Karpas-422 (cell line): Measurements from ENCODE around the gene AVPI1. TPM values are rescaled to one million over a fixed set of nuclear protein-coding genes. Genes with fewer than 3 reads are reported as not detected.
A peak's percentile ranks its signal among the peaks of the same experiment; 100 is the strongest.

Experiments used
- DNase-seq: peaks from one replicate; pipeline ENCODE4 v3.0.0-alpha.2; 2015
- H2AFZ ChIP-seq: fragments of 200-600 bp; sonication (generic); 2 replicates; pipeline ENCODE4 v1.6.1; 2014; ENCODE audit warnings: antibody characterized with exemption, low read length, mixed read lengths
- H3K27ac ChIP-seq: fragments of 200-600 bp; sonication (generic); 2 replicates; pipeline ENCODE4 v1.5.1; 2014; ENCODE audit warnings: mild to moderate bottlenecking, low read length, moderate library complexity
- H3K27me3 ChIP-seq: fragments of 200-600 bp; sonication (generic); 2 replicates; pipeline ENCODE4 v1.6.1; 2014; ENCODE audit warnings: low read length, mixed read lengths
- H3K36me3 ChIP-seq: fragments of 200-600 bp; sonication (generic); 2 replicates; pipeline ENCODE4 v1.6.1; 2014; ENCODE audit warnings: low read length, mixed read lengths; ENCODE audit not compliant: insufficient read depth
- H3K4me1 ChIP-seq: fragments of 200-600 bp; sonication (generic); 2 replicates; pipeline ENCODE4 v1.6.1; 2014; ENCODE audit warnings: mild to moderate bottlenecking, low read length, mixed read lengths
- H3K4me2 ChIP-seq: fragments of 200-600 bp; sonication (generic); 2 replicates; pipeline ENCODE4 v1.6.1; 2014; ENCODE audit warnings: low read length, low read depth, mild to moderate bottlenecking; ENCODE audit not compliant: poor library complexity, severe bottlenecking
- H3K4me3 ChIP-seq: fragments of 200-600 bp; sonication (generic); 2 replicates; pipeline ENCODE4 v1.5.1; 2014; ENCODE audit warnings: mild to moderate bottlenecking, antibody characterized with exemption, low read length, mixed read lengths
- H3K79me2 ChIP-seq: fragments of 200-600 bp; sonication (generic); 2 replicates; pipeline ENCODE4 v1.6.1; 2014; ENCODE audit warnings: mild to moderate bottlenecking, low read length, mixed read lengths
- H3K9ac ChIP-seq: fragments of 200-600 bp; sonication (generic); 2 replicates; pipeline ENCODE4 v1.6.0; 2014; ENCODE audit warnings: low read length
- H3K9me2 ChIP-seq: fragments of 200-600 bp; sonication (generic), shearing (Covaris generic); replicated peaks from 2 replicates; pipeline ENCODE4 v1.6.0; 2014; ENCODE audit warnings: mild to moderate bottlenecking, low read length, moderate library complexity; ENCODE audit not compliant: insufficient read depth
- H3K9me3 ChIP-seq: fragments of 300-700, 200-600 bp; sonication (generic); 2 replicates; pipeline ENCODE4 v1.6.1; 2014; ENCODE audit warnings: low read length, mixed read lengths
- H4K20me1 ChIP-seq: fragments of 200-600 bp; sonication (generic); 2 replicates; pipeline ENCODE4 v1.6.1; 2014; ENCODE audit warnings: mild to moderate bottlenecking, antibody characterized with exemption, low read length, low read depth; ENCODE audit not compliant: insufficient read depth
- total RNA-seq: library from RNA; depleted of rRNA; stranded (reverse); fragments of >200 nt; shearing (Covaris generic); gene quantifications from 2 replicates; pipeline ENCODE4 v1.2.3, GENCODE V29; 2014; ENCODE audit warnings: low replicate concordance

AVPI1 gene
- total RNA-seq, 1 experiment from 2014 or later, result not detected

DNA sequence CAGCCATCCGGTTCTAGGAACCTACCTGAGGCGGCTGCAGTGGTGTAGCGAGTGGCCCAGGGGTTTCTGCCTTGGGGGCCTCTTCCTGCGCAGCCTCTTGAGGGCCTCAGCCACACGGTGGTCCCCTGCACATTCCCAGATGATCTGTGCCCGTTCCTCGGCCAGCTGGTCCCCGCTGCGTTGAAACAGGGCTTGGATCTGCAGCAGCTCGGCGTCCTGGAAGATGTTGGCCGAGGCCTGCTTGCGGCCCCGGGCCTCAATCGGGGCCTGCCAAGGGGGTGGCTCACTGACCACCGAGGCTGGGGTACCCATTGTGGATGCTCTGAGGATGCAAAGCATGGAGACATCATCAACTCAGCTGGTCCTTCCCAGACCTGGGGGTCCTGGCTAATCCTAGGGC is 7.4 kb downstream of the AVPI1 start:
- DNase-seq, result no peak
- no peak overlapping the region for H3K4me2 ChIP-seq
- no peaks in the 10 kb centered on the region for H3K9me2 ChIP-seq
- H4K20me1 ChIP-seq, result no peaks in the 10 kb centered on the region
- H3K36me3 ChIP-seq, result no peaks in the 10 kb centered on the region
- peaks cover 7% of the 10 kb centered on the region for H3K4me1 ChIP-seq
- no peak overlapping the region for H3K4me3 ChIP-seq
- H3K27me3 ChIP-seq, result no peaks in the 10 kb centered on the region
- no peak overlapping the region for H2AFZ ChIP-seq
- H3K9me3 ChIP-seq, result no peaks in the 10 kb centered on the region
- H3K27ac ChIP-seq, result no peak overlapping the region
- no peak overlapping the region for H3K9ac ChIP-seq
- H3K79me2 ChIP-seq, result no peaks in the 10 kb centered on the region

DNA sequence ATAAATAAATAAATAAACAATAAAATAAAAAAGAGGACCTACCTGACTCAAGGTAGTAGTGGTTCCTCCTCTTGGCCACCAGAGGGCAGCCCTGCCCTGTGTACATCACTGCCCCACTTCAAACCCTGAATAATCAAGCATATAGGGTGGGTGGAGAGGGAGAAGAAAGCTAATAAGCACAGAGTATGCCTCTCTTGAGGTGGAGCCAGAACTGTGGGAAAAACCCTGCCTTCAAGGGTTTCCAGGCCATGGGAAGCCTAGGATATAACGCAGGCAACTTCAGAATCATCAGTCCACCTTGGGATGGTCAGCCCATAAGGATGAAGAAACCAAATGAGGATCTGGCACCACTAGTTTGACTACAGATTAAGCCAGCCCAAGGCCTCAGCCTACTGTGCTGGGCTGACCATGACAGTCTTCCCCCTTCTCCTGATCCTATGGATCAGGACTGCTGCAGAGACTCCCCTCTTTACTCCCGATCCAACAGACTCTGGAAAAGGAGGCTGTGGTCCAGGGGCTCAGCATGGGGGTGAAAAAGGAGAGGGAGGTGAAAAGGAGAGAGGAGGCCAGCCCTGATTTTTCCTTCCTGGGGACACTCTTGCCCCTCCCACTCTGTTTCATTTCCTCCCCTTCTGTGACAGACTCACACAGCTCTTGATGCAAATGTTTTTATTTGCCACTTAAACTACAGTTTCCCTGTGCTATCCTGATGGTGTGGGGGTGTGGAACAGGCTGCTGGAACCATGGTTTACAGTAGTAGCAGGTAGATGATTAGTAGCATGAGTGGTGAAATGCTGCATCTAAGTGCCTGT is 10.1 kb downstream of the AVPI1 start:
- H4K20me1 ChIP-seq, result no peaks in the 10 kb centered on the region
- H3K79me2 ChIP-seq, result no peaks in the 10 kb centered on the region
- H3K4me2 ChIP-seq, result no peak overlapping the region
- no peak overlapping the region for H2AFZ ChIP-seq
- no peaks in the 10 kb centered on the region for H3K9me2 ChIP-seq
- peaks cover 7% of the 10 kb centered on the region for H3K4me1 ChIP-seq
- no peak overlapping the region for H3K9ac ChIP-seq
- H3K36me3 ChIP-seq, result no peaks in the 10 kb centered on the region
- no peaks in the 10 kb centered on the region for H3K27me3 ChIP-seq
- no peaks in the 10 kb centered on the region for H3K9me3 ChIP-seq
- no peak overlapping the region for H3K4me3 ChIP-seq
- peak; percentile 64 for DNase-seq
- no peak overlapping the region for H3K27ac ChIP-seq

DNA sequence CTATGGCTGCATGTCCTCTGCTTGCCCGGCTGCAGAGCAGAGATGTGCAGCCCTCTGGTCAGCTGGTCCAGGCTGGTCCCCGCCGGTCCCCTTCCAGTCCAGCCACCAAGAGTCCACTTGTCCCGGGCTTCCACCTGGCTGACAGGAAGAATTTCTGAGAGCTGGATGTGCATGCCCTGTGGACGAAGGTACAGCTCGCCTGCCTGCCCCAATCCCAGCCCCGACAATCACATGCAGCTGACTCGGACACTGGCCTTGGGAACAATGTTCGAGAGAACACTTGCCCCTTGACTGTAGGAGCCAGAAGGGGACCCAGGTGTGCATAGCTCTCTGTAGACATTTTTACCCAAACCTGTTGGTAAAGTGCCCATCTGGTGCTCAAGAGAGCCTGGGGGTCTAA is 11.8 kb downstream of the AVPI1 start:
- H3K27me3 ChIP-seq, result no peaks in the 10 kb centered on the region
- peaks cover 7% of the 10 kb centered on the region for H3K4me1 ChIP-seq
- H3K27ac ChIP-seq, result no peak overlapping the region
- DNase-seq, result no peak
- H3K4me2 ChIP-seq, result no peak overlapping the region
- no peaks in the 10 kb centered on the region for H3K9me2 ChIP-seq
- no peaks in the 10 kb centered on the region for H3K36me3 ChIP-seq
- H2AFZ ChIP-seq, result no peak overlapping the region
- H3K4me3 ChIP-seq, result no peak overlapping the region
- no peaks in the 10 kb centered on the region for H3K79me2 ChIP-seq
- no peak overlapping the region for H3K9ac ChIP-seq
- H3K9me3 ChIP-seq, result no peaks in the 10 kb centered on the region
- H4K20me1 ChIP-seq, result no peaks in the 10 kb centered on the region

DNA sequence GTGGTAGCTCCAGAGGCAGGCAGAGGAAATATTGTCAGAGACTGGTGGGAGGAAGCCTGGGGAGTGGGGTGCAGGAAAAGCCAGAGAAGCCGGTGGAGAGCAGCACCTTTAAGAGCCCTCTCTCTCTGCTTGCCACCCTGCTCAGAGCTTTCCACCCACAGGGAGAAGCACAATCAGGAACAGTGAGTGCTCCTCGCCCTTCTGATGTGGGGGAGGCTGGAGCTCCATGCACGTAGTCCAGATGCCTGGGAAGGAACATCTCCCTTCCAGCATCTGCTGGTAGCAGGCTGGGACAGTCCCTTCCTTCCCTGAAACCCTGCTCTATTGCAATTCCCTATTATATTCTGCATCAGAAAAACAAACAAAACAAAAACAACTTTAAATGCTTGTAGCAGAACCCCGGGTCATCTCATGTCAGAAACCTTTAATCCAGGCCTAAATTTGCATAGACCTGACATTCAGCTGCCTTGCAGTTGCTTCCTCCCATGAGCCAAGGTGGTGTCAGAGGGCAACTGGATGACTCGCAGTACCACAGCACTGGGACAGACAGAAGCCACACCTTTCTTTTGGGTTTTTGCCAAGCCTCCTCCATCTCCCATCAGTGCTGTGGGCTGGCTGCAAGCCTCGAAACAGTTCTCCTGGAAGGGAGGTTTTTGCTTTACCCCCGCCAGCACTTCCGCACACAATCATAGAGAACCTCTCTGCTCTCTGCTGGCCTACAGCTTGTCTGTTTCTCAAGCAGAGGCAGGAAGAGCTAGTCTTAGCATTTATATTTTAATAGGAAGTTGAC is 13.1 kb downstream of the AVPI1 start:
- Histone ChIP-seq H3K27me3 (no peaks in the 10 kb centered on the region), H3K9ac (no peak overlapping the region), H3K36me3 (no peaks in the 10 kb centered on the region), H3K4me2 (no peak overlapping the region), H3K4me1 (peaks cover 7% of the 10 kb centered on the region), H3K9me2 (no peaks in the 10 kb centered on the region), H3K79me2 (no peaks in the 10 kb centered on the region), H3K4me3 (no peak overlapping the region), H3K27ac (no peak overlapping the region), H4K20me1 (no peaks in the 10 kb centered on the region), H3K9me3 (no peaks in the 10 kb centered on the region), H2AFZ (no peak overlapping the region)
- no peak for DNase-seq

DNA sequence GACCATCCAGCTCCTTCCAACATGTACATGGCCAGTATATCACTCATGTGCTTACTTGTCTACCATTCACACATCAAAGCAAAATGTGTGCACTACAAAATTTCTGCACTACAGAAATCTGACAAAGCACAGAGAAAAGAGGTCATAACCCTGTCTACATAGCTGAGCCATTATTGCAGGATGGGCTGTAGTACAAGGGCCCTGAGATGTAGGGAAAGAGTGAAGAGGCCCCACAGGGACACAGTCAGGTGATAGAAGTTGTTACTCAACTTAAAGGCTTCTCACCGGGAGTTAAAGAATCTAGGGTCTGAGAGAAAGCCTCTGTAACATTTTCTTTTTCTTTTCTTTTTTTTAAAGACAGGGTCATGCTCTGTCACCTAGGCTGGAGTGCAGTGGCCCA is 17.5 kb downstream of the AVPI1 start:
- Histone ChIP-seq H3K4me1 (no peaks in the 10 kb centered on the region), H3K79me2 (no peaks in the 10 kb centered on the region), H3K4me3 (no peak overlapping the region), H3K9me3 (no peaks in the 10 kb centered on the region), H3K4me2 (no peak overlapping the region), H3K36me3 (no peaks in the 10 kb centered on the region), H3K9me2 (no peaks in the 10 kb centered on the region), H3K27me3 (no peaks in the 10 kb centered on the region), H3K27ac (no peak overlapping the region), H3K9ac (no peak overlapping the region), H2AFZ (no peak overlapping the region), H4K20me1 (no peaks in the 10 kb centered on the region)
- no peak for DNase-seq

DNA sequence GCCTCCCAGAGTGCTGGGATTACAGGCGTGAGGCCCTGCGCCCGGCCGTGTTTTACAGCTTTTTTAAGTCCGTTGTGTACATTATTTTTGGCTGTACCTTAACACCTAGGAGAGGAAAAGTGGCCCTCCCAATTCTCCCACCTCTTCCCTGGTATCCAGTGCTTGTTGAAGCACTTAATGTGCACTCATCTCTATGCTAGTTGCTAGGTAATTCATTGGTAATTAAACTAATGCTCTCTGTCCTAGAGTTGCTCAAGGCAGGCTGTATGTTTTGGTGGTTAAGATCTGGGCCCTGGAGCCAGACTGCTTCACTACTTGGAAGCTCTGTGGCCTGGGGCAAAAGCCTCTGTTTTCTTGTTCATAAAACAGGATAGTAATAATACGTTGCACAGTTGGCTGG is 19.6 kb downstream of the AVPI1 start:
- no peak overlapping the region for H3K4me3 ChIP-seq
- no peaks in the 10 kb centered on the region for H3K27me3 ChIP-seq
- no peak for DNase-seq
- no peak overlapping the region for H3K4me2 ChIP-seq
- H3K27ac ChIP-seq, result no peak overlapping the region
- H3K4me1 ChIP-seq, result no peaks in the 10 kb centered on the region
- no peaks in the 10 kb centered on the region for H3K36me3 ChIP-seq
- H3K9ac ChIP-seq, result no peak overlapping the region
- no peaks in the 10 kb centered on the region for H3K9me3 ChIP-seq
- no peak overlapping the region for H2AFZ ChIP-seq
- no peaks in the 10 kb centered on the region for H3K9me2 ChIP-seq
- no peaks in the 10 kb centered on the region for H4K20me1 ChIP-seq
- no peaks in the 10 kb centered on the region for H3K79me2 ChIP-seq

DNA sequence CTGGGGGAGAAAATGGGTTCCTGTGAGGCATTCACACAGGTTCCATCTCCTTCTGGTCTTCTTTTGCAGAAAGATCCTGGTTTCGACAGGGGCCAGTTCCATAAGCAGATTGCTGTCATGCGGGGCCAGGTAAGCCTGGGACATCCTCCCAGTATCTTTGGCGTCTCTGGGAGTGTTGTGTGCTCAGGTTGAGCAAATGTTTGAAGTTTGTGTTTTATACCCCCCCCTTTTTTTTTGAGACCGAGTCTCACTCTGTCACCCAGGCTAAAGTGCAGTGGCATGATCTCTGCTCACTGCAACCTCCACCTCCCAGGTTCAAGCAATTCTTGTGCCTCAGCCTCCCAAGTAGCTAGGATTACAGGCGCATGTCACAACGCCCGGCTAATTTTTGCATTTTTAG is 20.0 kb downstream of the AVPI1 start:
- Histone ChIP-seq H3K9ac (no peak overlapping the region), H4K20me1 (no peaks in the 10 kb centered on the region), H3K4me3 (no peak overlapping the region), H3K4me2 (no peak overlapping the region), H3K36me3 (no peaks in the 10 kb centered on the region), H3K4me1 (no peaks in the 10 kb centered on the region), H3K9me2 (no peaks in the 10 kb centered on the region), H3K27me3 (no peaks in the 10 kb centered on the region), H3K9me3 (no peaks in the 10 kb centered on the region), H2AFZ (no peak overlapping the region), H3K79me2 (no peaks in the 10 kb centered on the region), H3K27ac (no peak overlapping the region)
- no peak for DNase-seq

DNA sequence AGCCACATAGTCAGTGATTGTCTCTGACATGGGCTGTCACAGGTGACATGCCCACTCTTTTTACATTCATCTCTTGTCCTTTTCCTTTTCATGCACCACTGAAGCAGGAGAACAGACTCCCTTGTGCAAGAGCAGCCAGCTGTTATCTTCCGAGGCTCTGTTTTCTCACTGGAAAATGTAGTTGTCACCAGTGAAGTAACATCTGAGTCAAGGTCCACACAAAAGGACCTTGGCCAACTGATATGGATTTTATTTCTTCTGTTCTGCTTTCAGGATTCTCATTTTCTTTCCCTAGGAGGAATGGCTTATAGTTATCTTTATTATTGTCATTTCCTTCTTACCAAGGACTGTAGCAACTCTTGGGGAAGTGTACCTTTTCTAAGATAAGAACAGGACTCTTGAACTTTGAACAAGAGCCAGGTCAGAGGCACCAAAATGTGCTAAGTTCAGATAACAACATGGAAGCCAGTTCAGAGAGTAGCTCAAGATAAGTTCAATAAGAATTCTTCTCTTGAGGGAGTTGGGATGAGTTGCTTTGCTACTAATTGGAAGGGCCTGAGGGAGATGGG is 22.7 kb downstream of the AVPI1 start:
- Histone ChIP-seq H2AFZ (no peak overlapping the region), H3K4me1 (no peaks in the 10 kb centered on the region), H3K36me3 (no peaks in the 10 kb centered on the region), H4K20me1 (no peaks in the 10 kb centered on the region), H3K27me3 (no peaks in the 10 kb centered on the region), H3K27ac (no peak overlapping the region), H3K4me2 (no peak overlapping the region), H3K9me2 (no peaks in the 10 kb centered on the region), H3K9me3 (no peaks in the 10 kb centered on the region), H3K4me3 (no peak overlapping the region), H3K79me2 (no peaks in the 10 kb centered on the region), H3K9ac (no peak overlapping the region)
- no peak for DNase-seq
